Activated CD8-positive, alpha-beta memory T cell treated with anti-CD3 and anti-CD28 coated beads for 48 hours (primary cell): ENCODE results near the gene ADAMTS3.
A peak's percentile ranks its signal among the peaks of the same experiment; 100 is the strongest.

Experiments
- DNase-seq, 3 experiments: peaks; one replicate each; pipeline ENCODE4 v3.0.0-alpha.2; 2020; ENCODE audit warnings: low read depth in 2 of 3, low spot score in 2 of 3

The ADAMTS3 gene

DNA sequence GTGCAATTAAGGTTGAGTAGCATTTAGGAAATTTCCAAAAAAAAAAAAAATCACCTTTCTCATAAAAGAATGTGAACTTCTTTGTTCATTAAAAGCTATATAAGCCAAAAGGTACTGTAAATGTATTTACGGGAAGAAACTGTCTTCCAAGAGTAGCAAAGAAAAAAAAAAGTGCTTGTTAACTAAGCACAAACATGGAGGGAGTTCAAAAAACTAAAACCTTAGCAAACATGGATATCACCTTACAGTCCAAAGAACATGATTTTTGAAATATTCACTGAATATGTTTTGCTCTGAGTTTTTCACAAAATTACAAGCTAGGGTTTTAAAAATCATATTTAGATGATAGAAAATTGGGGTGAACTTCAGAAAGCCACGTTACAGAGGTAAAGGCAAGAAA lies 217.5 kb downstream of the ADAMTS3 start:
- DNase-seq = no peak

DNA sequence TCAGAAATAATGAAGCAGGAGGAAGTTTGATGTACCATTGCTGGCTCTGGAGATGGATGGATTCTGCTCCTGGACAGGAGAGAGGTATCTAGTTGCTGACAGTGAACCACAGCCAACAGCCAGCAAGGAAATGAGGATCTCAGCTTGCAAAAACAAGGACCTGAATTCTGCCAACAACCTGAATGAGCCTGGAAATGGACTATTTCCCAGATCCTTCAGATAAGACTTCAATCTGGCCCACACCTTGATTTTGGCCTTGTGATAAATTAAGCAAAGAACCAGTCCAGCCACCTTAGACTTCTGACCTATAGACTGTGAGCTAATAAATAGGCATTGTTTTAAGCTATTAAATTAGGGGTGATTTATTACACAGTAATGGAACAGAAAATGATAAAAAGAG lies 220.3 kb downstream of the ADAMTS3 start:
- DNase-seq = no peak

DNA sequence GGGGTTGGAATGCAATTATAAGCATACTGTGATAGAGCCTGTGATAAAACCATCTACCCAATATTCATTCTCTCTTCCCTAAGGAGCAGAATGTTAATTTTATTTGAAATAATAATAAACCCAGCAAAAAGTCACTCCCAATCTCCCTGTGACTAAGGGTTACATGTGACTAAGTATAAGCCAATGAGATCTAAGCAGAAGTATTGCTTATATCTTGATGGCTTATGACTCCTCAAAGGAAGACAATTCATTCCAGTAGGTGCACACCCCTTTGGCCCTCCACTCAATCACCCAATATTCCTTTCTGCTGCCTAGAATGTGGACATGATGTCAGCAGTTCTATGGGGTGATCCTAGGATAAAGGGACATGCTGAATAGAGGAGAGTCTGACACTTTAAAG lies 224.6 kb downstream of the ADAMTS3 start:
- no peak for DNase-seq

DNA sequence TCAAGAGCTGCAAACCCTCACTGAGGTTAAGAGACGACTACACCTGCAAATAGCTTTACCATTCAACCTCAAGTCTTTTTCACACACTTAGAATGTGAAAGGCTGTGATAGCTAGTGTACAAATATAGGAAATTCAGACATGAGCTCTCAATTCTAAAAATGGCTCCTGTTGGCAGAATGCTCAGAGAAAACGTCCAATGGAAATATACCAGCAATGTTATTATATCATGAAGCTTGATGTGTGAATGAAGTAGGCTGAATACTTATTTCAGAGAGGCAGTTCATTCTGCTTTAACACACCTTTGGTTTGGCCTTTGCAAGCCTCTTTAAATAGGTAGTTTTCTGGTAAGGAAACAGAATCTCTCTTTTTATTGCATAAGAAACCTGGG lies 227.6 kb downstream of the ADAMTS3 start:
- DNase-seq = no peak

DNA sequence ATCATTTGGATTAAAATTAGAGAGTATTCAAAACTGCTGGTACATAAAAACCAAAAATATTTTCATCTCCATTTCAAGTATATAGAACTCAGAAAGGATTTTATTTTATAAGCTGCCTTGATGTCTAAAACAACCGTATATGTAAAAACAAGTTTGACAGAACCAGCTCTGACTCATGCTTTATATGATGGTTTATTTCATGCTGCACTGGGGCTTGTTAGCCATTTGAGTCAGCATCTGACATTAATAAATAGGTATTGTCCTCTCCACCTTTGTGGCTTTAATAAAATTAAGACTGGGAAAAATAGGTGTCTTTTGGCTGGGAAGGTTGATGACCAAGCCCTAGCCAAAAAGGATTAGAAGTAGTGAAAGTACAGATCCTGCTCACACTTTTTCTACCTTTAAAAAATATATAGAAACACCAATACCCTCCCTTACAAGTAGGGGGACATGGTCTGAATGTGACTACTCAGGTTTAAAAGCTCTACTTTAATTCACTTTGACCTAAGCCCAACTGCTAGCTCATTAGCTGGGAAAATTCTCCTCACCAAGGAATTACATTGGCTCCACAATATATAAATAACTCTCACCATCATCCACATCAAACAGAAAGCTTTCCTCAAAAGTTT lies 228.1 kb downstream of the ADAMTS3 start:
- DNase-seq = no peak

DNA sequence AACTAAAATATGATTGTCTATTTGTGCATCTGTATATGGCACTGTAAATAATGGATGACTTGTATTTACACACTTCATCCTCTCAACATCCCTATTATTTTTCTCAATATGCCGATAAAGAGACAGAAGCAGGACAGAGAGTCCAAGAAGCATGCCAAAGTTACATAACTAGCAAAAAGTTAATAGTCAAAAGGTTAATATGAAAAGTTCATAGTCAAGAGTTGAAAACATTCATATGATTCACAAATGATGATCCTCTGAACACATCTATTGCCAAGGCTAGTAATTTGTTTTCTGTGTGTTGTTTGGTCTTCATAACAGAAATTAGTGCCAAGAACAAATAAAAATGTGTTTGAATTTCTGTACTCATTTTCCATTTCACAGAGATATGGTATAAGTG lies 231.0 kb downstream of the ADAMTS3 start:
- no peak for DNase-seq

DNA sequence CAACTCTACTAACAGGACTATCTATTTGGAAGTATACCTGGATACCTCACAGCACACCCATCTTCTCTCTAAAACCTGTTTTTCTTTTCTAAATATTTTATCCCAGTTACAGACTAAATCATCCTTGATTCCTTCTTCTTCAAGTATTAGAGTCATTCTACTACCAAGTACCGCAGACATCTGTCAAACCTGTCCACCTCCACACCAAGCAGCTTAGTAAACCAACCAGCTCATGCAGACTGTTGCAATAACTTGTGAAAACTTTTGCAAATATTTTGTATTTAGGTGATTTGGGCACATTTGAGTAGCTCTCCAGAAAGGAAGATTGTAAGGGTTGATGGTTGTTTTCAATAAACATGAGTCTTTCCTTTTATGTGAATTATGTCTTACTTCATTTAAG lies 238.6 kb downstream of the ADAMTS3 start:
- no peak for DNase-seq

DNA sequence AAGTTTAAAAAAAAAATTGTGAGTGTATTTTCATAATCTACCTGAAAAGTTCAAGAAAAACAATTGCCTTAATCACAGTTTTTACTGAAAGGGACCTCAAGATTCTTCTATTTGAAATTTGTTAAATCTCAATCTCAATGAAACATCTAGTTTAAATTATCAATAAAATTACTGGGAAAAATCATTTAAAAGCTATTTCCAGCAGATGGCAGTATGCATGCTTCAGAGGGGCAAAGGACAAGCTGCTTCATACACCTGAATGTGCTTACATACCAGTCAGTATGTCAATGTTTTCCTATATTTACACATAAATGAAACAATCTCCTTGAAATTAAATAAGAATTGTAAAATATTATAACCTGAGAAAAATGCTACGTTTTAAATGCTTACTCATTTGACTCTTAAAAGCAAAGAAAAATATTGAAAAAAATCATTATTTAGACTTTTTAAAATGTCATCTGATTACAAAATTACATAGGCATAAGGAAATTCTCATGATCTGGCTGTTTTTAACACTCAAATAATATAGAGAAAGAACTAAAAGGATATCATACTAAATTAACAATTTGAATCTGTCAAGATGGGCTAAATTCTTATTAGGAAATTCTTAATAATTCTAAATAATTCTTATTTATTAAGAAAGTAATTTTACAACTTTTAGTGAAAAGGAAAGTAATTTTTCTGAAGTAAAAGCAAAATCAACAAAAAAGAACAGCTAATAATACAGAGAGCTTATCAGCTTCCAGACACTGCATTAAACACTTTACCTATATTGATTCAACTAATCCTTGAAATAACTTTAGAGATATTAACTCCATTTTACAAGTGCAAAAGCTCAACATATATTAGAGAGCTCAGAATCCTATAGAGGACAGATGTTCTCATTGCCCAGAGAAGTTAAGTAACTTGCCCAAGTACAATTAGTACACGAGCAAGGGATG lies 242.1 kb downstream of the ADAMTS3 start:
- DNase-seq = no peak

DNA sequence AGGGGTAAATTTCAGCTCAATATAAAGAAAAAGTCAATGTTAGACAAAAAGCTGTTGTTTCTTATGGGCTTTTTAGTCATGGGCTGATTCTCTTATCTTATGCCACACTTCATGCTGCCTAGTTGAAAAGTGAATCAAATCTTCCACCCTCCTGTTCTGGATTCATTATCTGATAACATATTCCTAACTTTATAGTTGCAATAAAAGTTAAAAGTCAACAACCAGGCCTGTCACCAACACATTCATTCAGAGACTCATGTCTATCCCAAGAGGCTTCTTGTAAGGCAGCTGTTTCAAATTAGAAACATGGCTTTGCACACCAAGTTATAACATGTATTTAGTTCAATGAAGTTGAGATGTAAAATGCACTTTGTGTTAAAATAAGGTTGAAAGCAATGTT lies 243.8 kb downstream of the ADAMTS3 start:
- no peak for DNase-seq

DNA sequence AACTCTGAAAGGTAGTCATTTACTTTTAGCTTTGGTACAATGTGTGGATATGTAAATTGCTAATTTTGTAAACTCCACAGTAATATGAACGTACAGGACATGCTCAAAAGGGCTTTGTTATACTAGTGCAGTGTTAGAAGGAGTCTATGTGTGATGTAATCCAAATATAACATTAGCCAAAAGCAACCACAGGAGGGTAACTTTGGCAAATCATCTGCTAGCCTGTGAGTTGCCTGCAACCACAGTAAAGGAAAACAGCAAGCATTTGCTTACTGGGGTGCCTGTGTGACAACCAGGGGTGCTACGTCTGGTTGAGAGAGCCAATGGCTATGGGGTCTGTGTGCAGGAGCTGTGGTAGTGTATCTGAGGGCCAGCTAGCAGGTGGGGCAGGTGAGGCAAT lies 245.8 kb downstream of the ADAMTS3 start:
- DNase-seq = no peak

DNA sequence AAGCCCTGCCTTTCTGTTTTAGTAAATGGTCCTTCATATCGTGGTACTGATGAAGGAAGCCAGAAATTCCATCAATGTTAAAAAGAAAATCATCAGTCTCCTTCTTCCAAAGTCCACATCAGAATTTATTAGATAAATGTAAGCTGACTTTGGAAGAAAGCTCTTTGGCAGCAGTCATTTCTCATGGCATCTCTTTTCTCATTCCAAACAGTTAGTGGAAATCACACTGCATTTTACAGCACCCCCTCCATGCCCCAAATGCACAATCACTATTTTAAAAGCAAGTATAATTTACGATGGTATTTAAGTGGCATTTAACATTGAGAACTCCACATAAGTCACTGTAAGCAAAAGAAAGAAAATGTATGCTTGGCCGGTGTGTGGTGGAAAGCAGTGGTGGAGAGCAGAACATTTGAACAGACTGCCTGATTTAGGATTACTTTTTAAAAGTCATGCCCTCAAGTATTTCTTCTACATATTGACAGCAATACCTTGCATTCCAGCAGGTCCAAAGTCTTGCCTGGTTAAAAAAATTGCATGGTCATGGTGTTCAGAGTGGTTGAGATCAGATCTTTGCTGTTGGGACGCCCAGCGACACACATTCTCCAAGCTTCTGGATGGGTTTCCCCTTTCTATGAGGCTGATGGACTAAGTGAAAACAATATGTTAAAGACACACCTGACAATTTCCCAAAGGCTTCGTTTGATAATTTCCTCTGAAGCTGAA lies 248.6 kb downstream of the ADAMTS3 start:
- no peak for DNase-seq

DNA sequence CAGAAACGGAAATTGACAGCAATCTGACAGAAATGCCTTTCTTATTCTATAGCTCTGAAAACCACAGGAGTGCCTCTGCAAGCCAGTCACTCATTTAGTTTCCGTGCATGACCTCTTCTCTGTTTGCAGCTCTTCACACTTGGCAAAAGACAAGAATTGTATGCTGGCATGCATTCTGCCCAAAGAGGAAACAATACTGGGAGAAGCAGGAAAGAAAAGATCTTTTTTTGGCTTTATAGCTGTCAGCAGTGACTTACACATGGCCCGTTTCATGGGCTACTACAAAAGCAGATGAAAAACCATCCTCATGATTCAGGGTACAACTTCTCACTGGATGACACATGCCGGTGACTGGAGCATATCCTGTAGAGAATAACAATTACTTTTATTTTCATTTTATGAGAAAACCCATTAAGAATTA lies 249.4 kb downstream of the ADAMTS3 start:
- DNase-seq = no peak

DNA sequence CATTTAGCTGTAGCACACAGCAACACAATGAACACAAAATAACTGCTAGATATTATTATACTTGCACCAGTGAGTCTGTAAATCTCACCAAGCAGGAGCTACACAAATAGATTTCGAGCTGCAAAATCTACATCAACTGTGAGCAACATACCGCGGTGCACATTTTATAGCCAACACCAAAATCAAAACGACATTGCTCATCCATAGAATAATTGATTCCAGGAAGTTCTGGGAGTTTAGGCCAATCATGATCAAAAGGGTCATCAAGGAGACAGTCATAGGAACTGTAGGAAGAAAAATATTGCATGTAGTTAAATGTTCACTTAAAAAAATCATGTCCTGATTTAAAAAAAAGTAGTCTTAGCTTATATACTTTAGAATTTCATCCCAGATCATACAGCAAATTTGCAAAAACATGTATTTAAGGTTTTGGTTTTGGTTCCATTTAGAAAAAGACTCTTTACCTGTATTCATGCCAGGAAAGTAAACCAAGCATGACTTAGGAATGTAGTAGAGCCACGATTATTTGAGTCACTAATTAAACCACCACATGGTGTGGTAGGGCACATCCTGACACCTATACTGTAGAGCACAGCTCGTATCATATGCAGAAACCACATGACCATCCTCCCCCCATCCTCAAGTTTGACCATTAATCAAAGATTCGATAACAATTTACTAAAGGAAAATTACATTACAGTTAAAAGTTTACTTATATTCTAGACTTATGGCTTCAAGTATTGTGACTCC lies 250.4 kb downstream of the ADAMTS3 start:
- DNase-seq = no peak

DNA sequence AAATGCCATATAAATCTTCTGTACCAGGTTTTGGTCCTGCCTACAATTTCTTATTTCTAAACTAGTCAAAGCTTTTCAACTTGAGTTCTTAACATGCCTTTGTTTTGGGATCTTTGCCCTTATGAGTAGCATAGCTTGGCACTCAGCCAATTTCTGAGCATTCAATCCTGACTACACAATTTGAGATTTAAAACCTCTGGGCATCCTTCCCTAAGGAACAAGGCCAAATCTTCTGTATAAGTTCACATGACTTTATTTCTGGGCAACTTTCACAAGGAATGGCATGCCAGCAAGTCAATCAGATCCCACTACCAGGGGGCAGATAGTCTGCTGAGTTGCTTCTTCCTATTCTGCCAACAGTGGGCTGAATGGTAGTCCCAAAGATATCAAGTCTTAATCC lies 254.2 kb downstream of the ADAMTS3 start:
- DNase-seq = no peak

DNA sequence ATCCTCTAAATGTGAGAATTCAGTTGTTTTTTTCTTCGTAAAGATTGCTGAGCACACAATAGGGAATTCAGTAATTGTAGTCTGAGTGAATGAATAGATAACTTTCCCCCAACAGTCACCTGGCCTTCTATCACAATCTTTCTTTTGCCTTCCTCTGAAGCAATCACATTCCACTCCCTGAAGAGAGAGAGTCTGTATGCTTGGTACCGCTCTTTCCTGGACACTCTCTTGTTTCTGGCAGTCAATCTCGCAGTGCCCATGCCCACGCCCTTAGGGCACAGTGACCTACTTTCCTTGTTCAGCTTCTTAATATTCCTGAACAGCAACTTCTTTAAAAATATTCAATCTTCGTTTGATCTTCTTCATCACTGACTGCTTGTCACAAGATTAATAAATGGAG lies 255.9 kb downstream of the ADAMTS3 start:
- no peak for DNase-seq

DNA sequence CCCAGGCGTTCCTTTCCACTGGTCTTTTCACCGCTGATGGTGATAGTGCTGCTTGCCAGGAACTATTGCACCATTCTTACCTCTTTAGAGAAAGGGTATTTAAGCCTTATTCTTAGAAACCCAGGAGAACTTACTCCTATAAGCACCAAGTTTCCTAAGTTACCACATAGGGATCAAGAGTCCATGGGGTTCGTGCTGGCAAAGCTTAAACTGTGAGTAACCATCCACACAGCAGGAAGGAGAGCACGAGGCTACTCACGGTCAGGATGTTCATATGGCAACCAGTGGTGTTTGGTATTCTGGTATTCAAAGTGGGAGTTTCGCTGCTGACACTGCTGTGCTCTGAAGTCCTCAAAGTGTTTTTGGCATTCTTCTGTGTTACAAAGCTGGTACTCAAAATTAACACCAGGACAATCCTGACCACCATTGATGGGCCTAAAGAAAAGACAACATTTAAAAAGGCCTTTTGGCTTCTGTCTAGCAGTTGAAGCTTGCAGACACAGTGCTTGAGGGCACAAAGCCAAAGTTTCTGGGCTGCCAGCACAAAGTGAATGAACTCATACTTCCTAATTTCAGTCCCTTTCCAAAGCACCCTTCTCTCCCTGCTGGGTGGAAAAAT lies 256.9 kb downstream of the ADAMTS3 start:
- no peak for DNase-seq

DNA sequence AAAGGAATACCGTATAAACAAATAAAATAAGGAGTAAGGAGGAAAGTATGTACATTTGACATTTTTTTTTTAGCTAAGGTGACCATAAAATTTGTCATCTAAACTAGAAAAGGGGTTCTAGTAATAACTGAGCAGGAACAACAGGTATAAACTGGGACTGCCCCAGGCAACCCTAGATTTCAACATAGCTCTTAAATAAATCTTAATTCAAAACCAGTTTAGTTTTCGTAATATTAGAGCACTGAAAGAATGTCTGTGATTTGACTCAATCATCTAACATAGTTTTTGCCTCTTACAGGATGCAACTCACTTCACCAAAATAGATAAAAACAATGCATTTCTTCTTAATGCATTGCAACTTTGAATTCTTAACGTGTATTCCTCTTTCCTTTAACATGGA lies 257.7 kb downstream of the ADAMTS3 start:
- no peak for DNase-seq

DNA sequence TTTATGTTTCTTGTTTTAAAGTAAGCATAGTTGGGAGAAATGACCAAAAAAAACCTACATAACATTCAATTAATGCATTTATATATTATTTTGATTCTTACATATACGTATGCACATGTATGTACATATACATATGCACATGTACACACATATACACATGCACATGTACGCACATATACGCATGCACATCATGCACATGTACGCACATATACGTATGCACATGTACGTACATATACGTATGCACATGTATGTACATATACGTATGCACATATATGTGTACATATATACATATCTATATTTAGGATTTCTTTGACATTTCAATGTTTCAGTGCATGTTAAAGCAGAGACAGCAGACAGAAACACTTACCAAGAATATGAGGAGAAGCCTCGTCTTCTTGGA lies 263.4 kb downstream of the ADAMTS3 start:
- DNase-seq = no peak

DNA sequence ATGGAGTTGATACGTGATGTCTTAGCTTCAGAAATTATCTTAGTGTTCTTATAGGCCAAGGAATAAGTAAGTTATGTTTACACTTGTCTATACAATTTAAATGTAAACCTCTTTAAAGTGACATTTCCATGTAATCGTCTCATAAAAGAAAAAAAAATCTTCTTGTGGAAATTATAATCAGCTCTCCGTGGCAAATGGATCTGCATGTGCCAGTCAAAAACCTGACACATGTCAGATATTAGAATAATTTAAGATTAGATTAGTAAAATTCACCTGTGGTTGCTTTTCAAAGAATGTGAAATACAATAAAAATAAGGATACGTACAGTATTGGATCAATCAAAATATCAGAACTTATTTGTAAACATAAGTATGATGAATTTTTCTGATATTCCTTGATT lies 263.9 kb downstream of the ADAMTS3 start:
- DNase-seq = no peak

DNA sequence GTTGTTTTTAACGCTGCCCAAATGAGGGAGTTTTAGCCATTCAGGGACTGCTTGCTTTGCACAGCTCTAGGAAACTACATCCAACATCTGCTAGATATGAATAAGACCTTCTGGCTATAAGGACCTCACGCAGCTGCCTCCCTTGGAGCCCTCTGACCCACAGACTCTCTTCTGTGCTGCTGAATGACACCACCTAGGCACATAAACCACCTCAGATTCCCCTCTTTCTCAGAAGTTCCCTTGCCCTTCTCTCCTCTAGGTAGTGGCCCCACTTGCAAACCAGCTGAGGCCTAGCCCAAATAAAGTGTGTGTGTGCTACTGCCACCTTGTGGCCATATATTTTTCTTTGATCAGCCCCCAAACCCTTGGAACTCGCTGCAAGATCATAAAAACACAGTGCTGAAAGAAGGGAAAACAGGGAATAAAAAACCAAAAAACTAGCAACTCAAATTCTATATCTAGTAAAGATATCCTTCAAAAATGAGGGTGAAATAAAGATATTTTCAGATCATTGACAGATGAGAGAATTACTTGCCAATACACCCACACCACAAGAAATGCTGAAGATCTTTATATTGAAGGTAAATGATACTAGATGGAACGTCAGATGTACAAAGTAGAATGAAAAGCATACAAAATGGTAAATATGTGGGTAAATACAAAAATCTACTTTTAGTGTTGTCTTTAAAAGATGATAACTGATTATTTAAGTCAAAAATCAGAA lies 265.9 kb downstream of the ADAMTS3 start:
- peak in 2 of 3 experiments; percentile 2 to 18 for DNase-seq
